Pulmonary artery endothelial cell (primary cell): ENCODE measurements around the gene CHMP2A. TPM values are rescaled to one million over a fixed set of nuclear protein-coding genes. Genes with fewer than 3 reads are reported as not detected.
A peak's percentile ranks its signal among the peaks of the same experiment; 100 is the strongest.
"Not testable (repeated sequence)": the region's sequence is repeated elsewhere in the genome, so short reads cannot be mapped to it uniquely, and the experiment has no call there.

Experiments
- DNase-seq: peaks from one replicate; pipeline ENCODE4 v3.0.0-alpha.2; 2011; ENCODE audit warnings: low read depth, low spot score
- total RNA-seq: library from RNA; depleted of rRNA; stranded (reverse); fragments of >200 nt; gene quantifications from 2 replicates; pipeline ENCODE4 v1.2.3, GENCODE V29; 2014

Gene CHMP2A
- total RNA-seq = 114 and 145 TPM in 2 replicates

DNA sequence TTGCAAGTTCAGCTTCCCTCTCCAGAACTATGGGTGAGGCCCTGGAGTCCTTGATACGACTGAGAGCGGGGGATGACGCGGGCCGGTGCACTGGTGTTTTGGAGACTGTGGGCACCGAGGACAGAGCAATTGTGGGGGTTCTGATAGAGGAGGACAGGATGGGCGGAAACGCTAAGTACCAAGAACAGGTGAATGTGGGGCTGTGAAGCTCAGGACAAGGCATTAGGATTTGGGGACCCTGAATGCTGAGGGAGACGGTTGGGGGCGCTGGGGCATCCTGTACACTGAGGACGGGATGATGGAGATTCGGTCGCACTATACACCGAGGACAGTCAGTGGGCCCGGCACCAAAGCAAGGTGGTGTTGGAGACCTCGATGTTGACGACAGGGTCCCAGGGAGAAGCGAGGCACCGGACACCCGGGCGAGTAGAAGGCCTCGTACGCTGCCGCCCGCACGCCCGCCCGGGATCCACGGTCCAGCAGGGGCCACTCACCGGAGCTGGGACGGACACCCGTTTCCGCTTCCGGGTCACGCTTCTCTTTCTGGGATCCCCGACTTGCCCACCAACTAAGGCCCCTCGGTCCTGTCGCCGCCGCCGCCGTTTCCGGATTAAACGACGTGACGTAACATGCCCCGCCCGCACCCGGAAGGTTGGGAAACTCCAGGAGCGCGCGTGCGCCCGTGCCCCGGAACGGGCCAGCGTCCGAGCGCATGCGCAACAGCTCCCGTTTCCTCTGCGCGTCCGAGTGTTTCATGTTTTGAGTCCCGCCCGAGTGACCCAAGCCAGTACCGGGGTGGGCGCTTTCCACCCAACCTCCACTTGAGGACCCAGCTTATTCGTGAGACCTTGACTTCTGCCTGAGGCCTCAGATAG lies at the start of gene CHMP2A:
Gene CHMP2A (minus strand): TSS at position 612 of the 875 bp plus-strand sequence. CDS start 893 bp downstream, outside the sequence.
- DNase-seq = peak; percentile 78

GRCh38 chr19:58586133-58586765 lies 31.3 kb upstream of the CHMP2A start:
- no peak for DNase-seq

DNA sequence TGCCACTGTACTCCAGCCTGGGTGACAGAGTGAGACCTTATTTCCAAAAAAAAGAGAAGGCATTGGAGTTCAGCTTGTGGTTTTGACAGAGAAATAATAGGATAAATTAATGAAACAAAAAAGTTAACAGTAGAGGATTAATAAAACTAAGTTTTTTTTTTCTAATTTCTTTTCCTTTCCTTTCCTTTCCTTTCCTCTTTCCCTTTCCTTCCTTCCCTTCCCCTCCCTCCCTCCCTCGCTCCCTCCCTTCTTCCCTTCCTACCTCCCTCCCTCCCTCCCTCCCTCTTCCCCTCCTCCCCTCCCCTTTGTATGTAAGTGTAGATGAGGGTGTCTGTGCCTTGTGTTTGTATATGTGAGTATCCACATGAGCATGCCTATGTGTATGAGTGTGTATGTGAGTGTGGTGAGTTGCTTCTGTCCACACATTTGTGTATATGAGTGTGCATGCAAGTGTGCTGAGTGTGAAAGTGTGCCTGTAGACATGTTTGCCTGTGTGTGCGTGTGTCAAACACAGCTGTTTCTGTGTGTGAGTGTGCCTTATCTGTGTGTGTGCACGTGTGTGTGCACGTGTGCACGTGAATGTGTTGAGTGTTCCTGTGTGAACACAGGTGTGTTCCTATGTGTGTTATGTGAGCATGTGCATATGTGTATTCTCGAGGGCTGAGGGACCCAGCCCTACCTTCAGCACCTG lies 30.7 kb upstream of the CHMP2A start:
- no peak for DNase-seq

- DNase-seq = no peak
Measured at GRCh38 chr19:58584498-58585441, 29.9 kb upstream of the CHMP2A start.

DNA sequence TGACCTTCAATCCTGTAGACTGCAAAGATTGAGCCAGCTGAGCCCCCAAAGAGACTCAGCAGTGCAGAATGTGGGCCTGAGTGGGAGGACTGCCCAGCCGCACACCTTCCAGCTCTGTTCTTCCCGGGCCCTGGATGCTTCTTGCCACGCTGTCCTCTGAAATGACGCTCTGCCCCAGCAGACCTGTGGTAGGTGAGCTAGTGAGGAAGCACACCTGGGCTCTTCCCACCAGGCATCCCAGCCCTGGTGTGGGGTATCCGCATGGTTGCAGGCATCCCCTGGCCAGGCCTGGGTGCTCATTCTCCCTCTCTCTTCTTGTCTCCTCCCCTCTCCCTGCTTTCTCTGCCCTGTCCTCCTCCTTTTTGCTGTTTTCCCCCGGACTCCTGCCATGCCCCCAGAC lies 28.1 kb upstream of the CHMP2A start:
- no peak for DNase-seq

GRCh38 chr19:58581227-58582141 lies 26.6 kb upstream of the CHMP2A start:
- peak; percentile 55 for DNase-seq

DNA sequence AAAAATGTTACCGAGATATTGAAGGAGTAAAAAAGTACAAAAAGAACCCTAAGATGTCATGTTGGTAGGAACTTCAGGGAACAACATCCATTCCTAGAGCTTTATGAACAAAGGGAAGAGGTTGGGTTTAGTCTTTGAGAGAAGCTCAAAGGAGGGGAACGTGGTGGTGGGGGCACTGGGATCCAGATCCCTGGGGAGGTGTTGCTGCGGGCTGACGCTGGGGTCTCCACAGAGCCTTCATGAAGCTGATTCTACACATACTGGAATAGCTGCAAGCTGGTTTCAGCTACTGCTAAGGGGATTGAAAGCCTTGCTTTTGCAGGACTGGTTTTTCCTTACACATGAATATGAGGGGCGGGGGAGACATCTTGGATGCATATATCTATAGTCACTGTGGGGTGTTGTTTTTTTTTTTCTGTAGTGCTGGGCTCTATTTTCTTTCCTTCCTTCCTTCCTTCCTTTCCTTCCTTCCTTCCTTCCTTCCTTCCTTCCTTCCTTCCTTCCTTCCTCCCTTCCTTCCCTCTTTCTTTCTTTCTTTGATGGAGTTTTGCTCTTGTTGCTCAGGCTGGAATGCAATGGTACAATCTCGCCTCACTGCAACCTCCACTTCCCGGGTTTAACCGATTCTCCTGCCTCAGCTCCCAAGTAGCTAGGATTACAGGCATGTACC lies 24.7 kb upstream of the CHMP2A start:
- DNase-seq = no peak

- DNase-seq = no peak
Measured at GRCh38 chr19:58578012-58578925, 23.4 kb upstream of the CHMP2A start.

DNA sequence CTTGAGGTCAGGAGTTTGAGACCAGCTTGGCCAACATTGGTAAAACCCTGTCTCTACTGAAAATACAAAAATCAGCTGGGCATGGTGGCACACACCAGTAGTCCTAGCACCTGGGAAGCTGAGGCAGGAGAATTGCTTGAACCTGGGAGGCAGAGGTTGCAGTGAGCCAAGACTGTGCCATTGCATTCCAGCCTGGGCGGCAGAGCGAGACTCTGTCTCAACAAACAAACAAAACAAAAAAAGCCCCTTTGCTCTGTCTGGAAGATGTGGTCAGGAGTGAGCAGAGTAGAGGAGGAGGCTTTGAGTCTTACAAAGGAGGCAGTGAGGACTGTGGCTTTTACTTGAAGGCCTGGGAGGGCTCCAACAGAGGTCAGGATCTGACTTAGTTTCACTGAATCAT lies 22.7 kb upstream of the CHMP2A start:
- DNase-seq = not testable (repeated sequence)

DNA sequence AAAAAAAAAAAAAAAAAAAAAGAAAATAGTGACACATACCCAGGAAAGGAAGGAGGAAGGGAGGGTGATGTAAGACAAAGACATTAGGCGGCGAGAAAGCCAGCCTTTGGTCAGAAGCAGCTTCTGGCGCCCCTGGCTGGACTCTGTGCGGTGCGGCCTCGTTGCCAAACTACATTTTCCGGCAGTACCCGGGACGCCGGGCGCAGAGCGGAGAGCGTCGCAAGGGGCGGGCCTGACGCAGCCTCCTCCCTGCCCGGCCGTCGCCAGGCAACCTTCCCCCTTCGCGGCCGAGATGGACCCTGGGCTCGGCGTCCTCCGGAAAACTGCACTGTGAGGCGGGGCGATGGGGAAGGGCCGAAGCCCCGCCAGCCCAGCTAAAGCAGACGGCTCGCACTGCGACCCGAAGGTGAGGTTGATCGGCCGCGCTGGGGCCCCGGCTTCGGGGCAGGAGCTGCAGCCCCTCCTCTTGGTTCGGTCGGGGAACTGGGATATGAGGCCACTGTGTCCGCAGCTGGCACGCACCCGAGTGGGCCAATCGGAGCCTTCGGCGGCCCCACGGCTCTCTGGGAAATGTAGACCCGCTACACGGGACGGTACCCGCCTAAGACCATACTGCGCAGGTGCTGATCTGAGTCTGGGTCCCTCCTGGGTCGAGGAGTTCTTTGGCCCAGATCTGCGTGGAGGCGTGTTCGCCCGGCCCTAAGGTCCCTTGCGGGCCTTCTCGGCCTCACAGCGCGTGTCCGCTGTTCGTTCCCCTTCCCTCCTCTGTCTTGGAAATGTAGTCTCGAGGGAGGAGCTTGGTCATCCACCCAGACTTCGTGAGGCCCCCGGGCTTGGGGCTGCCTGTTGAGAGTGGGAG lies 20.5 kb upstream of the CHMP2A start:
- peak; percentile 76 for DNase-seq

DNA sequence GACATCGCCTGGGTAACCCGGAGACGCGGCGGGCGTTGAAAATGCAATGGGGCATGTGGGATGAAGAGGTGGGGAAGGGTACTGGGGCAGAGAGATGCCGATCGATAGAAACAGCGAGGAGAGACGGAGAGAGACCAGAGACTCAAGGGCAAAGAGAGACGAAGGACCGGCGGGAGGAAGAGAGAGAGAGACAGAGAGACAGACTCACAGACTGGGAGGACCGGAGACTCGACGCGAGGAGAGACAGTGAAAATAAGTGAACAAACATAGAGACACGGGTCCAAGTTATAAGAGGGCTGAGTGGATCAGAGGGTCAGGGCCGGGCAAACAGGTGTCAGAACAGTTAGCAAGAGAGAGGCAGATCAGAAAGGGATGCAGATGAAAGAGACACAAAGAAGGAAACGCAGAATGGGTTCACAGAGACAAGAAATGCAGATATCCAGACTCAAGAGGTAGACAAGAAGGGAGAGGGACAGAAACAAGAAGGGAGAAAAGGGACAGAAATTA lies 18.8 kb upstream of the CHMP2A start:
- no peak for DNase-seq

DNA sequence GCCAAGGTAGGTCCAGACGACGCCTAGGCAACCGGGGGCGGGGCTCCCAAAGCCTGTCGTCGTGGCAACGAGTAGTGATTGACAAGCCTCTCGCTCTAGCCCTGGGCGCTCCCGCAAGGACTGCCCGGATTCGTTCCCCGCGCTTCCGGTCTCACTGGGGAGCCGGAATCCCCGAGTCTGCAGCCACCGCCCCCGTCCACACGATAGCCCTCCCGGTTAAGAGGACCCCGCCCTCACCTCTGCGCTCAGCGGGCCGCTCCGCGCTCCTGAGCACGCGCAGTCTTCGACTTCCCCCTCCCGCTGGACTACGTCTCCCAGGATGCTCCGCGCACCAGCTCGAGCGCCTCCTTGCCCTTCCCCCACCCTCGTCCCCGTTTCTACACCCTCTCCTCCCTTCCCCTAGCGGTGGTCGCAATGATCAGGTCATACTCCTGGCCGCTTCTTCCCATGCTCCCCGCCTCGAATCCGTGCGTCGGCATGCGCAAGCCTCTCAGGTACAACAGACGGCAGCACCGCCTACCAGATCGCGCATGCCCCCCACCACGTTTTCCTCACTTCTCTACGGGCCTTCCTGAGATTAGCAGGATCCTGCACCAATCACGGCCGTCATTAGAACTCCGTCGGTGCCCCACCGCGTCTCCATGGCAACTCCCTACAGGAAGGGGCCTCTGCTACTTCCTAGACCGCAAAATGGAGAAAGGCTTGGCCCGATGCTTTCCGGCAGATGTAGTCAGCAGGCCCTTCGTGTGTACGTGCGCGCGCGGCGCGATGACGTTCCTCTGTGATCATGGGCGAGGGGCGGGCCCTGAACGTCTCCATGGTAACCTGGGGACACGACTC lies 18.1 kb upstream of the CHMP2A start, which contains the start of gene MZF1:
Gene MZF1 (minus strand): TSS at position 518 of the 840 bp plus-strand sequence. CDS start 1,946 bp downstream, outside the sequence.
- DNase-seq = peak; percentile 100

DNA sequence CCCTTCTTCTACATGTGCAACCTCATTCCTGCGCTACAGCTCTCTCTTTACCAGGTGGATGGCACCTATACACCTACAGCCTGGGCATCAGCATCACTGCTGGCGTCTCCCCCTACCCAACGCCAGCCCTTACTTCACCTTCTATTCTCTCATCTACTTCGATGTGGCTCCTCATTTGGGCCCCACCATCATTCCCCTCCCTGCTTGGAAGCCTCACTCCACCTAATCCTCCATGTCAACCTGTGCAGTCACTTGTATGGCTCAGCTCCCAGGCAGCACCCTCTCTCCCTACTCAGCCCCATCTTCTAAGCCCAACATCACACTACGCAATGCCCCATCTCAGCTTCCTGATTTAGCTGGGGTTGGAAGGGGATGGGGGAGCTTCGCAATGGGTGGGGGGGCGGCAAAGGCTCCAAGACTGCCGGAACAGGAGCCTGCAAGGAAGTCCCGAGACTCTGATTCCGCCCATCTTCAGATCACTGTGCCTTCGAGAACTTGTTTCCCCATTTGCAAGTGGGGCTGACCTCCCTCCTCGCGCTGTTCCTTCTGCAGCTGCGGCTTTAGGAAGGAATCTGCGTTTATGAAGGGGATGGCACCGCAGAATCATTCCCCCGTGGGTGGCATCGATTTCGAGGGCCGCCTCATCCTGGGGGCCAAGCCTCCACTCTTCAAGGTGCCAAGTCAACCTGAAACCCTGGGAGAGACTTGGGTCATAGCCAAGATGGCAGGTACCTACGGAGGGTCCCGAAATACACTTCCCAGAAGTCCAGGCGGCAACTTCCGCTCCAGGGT lies 17.3 kb upstream of the CHMP2A start:
- no peak for DNase-seq

GRCh38 chr19:58571575-58571947 lies 16.7 kb upstream of the CHMP2A start:
- no peak for DNase-seq
